HCEC 1CT (cell line): ENCODE data around the gene HSDL2.
"Not testable (repeated sequence)": the region's sequence is repeated elsewhere in the genome, so short reads cannot be mapped to it uniquely, and the experiment has no call there.

Source experiments
- DNase-seq: peaks from one replicate; pipeline ENCODE4 v3.0.0-alpha.2; 2017

HSDL2 gene

GRCh38 chr9:112403614-112404201, 23.8 kb downstream of the HSDL2 start:
- DNase-seq = no peak

DNA sequence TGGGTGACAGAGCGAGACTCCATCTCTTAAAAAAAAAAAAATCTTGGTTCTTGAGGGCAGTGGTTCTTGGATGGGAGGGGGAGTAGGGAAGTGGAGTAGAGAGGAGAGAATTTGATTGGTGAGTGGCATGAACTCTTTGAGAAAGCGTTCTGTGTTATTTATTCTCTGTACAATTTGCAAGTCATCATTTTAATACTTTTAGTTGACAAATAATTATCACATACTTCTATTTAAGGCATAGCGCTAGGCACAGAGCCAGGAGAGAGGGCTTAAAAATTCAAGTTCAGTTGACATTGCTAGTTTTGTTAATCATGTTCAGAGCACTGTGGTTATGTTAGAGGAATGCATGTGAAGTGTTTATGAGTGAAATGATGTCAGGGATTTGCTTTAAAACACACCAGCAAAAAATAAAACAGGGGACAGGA, 24.6 kb downstream of the HSDL2 start:
- DNase-seq = peak; percentile 13

GRCh38 chr9:112408275-112408674, 28.4 kb downstream of the HSDL2 start:
- no peak for DNase-seq

DNA sequence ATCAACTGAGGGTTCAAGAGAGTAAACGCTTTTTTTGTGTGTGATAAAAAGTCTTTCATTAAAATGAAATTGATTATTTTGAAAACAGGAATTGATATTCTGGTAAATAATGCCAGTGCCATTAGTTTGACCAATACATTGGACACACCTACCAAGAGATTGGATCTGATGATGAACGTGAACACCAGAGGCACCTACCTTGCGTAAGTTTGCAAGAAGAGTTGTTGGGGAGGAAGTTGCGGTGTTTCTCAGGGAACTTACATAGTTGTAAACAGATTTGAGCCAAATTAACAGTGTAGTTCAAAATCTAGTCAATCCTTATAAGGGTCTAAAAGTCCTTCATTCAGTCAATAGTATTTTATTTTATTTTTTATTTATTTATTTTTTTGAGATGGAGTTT, 28.9 kb downstream of the HSDL2 start:
- DNase-seq = no peak

- no peak for DNase-seq
Measured at GRCh38 chr9:112409758-112410157, 29.9 kb downstream of the HSDL2 start.

GRCh38 chr9:112411626-112412027, 31.7 kb downstream of the HSDL2 start:
- DNase-seq = peak; percentile 11

DNA sequence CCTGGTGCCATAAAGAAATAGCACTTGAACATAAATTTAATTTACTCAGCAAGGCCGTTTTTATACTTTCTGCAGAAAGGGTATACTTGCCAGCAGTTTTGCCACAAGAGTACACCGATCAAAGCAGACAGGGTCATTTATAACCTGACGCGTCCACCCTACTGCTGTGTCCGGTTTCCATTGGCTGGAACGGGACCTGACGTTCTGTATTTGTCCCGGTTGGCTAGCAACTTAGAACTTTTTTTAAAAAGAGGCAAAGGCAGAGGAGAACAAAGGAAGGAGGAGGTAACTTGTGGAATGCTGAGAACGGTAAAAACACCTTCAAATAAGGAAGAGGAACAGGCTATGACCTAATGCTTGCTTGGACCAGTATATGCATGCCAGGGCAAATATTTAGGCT, 33.8 kb downstream of the HSDL2 start:
- DNase-seq = not testable (repeated sequence)

DNA sequence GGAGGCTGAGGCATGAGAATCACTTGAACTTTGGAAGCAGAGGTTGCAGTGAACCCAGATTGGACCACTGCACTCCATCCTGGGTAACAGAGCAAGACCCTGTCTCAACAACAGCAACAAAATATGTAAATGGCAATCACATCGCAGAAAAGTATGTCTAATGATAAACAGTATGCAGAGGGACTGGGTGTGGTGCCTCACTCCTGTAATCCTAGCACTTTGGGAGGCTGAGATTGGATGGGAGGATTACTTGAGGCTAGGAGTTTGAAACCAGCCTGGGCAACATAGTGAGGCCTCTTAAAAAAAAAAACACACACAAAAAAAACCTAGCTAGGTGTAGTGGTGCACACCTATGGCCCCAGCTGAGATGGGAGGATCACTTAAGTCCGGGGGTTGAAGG, 40.3 kb downstream of the HSDL2 start:
- no peak for DNase-seq

GRCh38 chr9:112421771-112422222, 41.9 kb downstream of the HSDL2 start:
- DNase-seq = no peak

GRCh38 chr9:112422417-112423148, 42.7 kb downstream of the HSDL2 start:
- no peak for DNase-seq

GRCh38 chr9:112430006-112430522, 50.2 kb downstream of the HSDL2 start:
- DNase-seq = no peak

GRCh38 chr9:112433499-112434392, 53.8 kb downstream of the HSDL2 start:
- DNase-seq = no peak

DNA sequence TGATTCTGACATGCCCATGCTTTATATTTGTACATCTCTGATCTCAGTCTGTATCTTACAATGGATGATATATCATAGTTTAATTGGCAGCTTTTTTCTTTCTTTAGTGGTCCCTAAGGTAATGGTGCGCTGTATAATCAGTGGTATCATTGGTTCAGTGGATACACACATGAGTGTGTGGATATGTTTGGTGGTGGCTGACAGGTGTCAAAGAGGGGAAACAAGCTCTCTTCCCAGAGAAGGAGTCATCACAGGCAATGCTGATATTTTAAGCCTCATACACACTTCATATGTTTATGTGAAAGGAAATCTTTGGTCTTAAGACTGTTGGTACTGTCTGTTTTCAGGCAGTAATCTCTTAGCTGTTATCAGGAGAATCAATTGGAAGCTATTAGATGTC, 54.6 kb downstream of the HSDL2 start:
- DNase-seq = no peak

- DNase-seq = no peak
Measured at GRCh38 chr9:112437406-112437805, 57.5 kb downstream of the HSDL2 start.

GRCh38 chr9:112439171-112439570, 59.3 kb downstream of the HSDL2 start:
- DNase-seq = no peak

GRCh38 chr9:112439825-112440224, 59.9 kb downstream of the HSDL2 start:
- no peak for DNase-seq

DNA sequence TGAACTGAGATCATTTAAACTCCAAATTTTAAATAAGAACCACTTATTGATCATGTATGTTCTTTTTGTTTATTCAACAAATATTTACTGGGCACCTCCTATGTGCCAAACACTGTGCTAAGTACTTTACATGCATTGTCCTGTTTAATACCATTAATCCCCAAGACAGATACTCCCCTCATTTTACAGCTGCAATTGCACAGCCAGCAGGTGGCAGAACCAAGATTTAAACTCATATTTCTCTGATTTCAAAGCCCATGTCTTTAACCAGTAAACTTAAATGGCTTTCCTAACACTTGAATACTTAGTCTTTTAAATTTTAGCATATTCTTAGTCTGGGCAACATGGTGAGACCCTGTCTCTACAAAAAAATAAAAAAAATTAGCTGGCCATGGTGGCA, 63.3 kb downstream of the HSDL2 start:
- DNase-seq = peak; percentile 10

- DNase-seq = no peak
Measured at GRCh38 chr9:112443636-112444035, 63.7 kb downstream of the HSDL2 start.

DNA sequence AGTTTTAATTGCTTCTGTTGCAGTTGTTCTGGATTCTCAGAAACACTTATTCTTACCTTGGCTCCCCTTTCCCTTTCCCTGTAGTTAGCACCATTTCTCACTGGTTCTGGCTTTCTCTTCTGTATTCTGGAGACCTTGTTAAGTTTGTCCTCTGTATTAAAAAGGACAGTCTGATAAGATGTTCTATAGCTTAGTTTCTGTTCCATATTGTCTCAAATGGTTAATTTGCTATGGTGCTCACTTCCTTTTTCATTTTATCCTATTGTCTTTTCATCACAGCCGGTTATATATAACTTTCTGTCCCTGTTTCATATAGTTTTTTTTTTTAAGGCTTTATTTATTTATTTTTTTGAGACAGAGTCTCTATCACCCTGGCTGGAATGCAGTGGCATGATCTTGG, 65.3 kb downstream of the HSDL2 start:
- no peak for DNase-seq

DNA sequence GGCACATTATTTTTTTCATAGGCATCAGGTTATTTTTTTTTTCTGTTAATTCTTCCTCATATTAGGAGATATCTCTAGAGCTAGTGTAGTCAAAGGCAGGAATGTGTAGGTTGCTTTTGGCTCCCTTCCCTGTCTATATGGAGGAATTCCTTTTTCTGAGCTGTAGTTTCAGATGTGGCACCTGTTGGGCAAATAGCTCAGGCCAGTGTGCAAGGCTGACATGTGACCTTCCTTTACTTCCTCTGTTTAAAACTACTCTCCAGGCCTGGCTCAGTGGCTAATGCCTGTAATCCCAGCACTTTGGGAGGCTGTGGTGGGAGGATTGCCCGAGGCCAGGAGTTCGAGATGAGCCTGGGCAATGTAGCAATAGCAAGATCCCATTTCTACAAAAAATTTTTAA, 66.2 kb downstream of the HSDL2 start:
- DNase-seq = no peak

DNA sequence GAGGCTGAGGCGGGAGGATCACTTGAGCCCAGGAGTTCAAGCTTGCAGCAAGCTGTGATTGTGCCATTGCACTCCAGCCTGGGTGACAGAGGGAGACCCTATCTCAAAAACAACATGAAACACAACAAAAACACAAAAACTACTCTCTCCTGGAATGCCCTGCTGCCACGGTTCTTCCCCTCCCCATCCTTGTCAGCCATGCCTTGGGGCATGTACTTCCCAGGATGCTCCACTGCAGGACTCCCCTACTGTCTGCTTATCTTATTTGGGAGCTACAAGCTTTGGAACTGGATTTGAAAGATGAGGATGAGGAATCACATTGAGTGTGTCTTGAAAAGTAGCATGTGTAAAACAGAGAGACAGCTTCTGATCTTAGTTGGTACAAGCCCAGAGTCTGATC, 66.6 kb downstream of the HSDL2 start:
- no peak for DNase-seq

GRCh38 chr9:112447283-112447761, 67.4 kb downstream of the HSDL2 start:
- DNase-seq = peak; percentile 34

DNA sequence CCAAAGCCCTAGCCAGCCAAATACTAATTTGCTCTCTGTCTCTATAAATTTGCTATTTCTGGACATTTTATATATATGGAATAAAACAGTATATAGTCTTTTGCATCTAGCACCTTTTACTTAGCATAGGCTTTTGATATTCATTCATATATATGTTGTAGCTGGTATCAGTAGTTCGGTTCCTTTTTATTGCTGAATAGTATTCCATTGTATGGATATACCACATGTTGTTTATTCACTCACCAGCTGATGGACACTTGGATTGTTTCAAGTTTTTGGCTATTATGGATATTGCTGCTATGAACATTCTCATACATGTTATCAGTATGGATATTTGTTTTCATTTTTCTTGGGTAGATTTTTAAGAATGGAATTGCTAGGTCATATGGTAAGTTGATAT, 82.9 kb downstream of the HSDL2 start:
- DNase-seq = no peak
